PC-9 (cell line): ENCODE measurements around the gene TUBB2A.
A peak's percentile ranks its signal among the peaks of the same experiment; 100 is the strongest.

Experiments
- CTCF ChIP-seq: fragments of 200-600 bp; sonication (generic); conservative IDR thresholded peaks from 2 replicates; pipeline ENCODE4 v1.6.1; 2017; ENCODE audit warnings: mixed run types, antibody characterized with exemption, mild to moderate bottlenecking, moderate library complexity
- EZH2 ChIP-seq: fragments of 200-600 bp; sonication (generic); IDR thresholded peaks from 2 replicates; pipeline ENCODE4 v1.8.0; 2017; ENCODE audit warnings: antibody characterized with exemption, low read depth

GRCh38 chr6:3157131-3157933 lies at the start of gene TUBB2A:
- TF ChIP-seq CTCF (peak; percentile 40; the same call in 1 of the 2 replicates), EZH2 (no peak)
